ENCODE results near the gene SART3.
"Not testable (repeated sequence)": the region's sequence is repeated elsewhere in the genome, so short reads cannot be mapped to it uniquely, and the experiment has no call there.

The SART3 gene

DNA sequence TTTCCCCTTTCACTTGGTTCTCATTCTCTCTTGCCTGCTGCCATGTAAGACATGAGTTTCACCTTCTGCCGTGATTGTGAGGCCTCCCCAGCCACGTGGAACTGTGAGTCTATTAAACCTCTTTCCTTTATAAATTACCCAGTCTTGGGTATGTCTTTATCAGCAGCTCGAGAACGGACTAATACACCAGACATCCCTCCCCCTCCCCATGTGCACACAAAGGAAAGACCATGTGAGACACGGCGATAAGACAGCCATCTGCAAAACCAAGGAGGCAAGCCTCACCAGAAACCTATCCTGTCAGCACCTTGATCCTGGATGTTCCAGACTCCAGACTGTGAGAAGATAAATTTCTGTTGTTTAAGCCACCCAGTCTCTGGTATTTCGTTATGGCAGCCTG lies 75.6 kb downstream of the SART3 start:
- DNase-seq (ENCODE audit: low read depth), result not testable (repeated sequence)

DNA sequence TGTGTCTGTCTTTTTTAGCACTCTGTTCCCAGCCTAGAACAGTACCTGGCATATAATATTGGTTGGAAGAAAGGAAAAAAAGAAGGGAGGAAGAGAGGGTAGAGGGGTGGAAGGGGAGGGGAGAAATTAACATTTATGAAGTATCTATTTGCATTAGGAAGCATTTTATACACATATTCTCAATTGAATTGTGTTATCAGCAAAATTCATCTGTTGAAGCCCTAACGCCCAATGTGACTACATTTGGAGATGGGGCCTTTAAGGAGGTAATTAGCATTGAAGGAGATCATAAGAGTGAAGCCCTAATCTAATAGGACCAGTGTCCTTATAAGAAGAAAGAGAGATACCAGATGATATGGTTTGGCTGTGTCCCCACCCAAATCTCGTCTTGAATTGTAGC lies 76.1 kb downstream of the SART3 start:
- DNase-seq (ENCODE audit: low read depth), result no peak

- DNase-seq (ENCODE audit: low read depth), result no peak
These were observed 76.5 kb downstream of the SART3 start for GRCh38 chr12:108484431-108484830.

- no peak for DNase-seq (ENCODE audit: low read depth)
These were observed 77.5 kb downstream of the SART3 start for GRCh38 chr12:108483213-108484059.

GRCh38 chr12:108482717-108483212 lies 78.2 kb downstream of the SART3 start:
- no peak for DNase-seq (ENCODE audit: low read depth)

- DNase-seq (ENCODE audit: low read depth), result no peak
These were observed 81.5 kb downstream of the SART3 start for GRCh38 chr12:108479364-108480070.

DNA sequence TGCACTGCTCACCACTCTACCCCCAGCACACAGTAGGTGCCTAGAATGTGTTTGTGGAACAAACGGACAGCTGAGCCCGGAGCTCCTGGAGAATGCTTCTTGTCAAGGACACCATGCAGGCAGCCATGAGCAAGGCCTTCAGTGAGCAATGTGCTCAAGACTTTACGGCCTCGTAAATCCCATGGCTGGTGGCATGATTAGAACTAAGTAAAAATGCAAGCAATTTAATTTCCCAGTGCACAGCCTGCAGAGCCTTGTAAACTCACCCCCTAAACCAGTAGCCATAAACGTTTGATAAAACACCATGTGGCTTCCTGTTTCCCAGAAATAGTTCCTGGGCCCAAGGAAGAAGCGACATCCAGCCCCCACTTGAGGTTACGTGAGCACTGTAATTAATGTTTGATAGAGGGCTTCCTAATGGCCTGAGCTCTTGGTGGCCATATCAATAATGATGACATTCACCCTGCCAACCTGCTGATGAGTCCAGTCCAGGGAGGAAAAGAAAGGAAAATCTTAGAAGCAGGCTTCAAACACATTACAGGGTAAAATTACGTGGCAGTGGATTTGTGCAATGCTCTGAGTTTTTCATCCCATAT lies 82.3 kb downstream of the SART3 start:
- no peak for DNase-seq (ENCODE audit: low read depth)

DNA sequence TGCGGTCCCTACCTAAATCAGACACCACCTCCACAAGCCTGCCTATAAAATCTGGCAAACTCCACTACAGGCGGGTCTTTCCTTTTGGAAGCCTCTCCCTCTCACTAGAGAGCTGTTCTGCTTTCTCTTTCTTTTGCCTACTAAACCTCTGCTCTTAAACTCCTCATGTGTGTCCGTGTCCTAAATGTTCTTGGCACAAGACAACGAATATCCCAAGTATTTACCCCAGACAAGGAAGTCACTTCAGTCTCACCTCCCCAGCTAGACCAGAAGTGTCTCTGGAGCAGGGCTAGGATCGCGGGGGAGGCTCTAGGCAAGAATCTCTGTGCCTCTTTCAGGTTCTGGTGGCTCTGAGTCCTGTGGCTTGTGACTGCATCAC lies 83.1 kb downstream of the SART3 start:
- no peak for DNase-seq (ENCODE audit: low read depth)

- DNase-seq (ENCODE audit: low read depth), result no peak
These were observed 83.7 kb downstream of the SART3 start for GRCh38 chr12:108477055-108477880.

- DNase-seq (ENCODE audit: low read depth), result no peak
These were observed 85.6 kb downstream of the SART3 start for GRCh38 chr12:108475396-108475795.

- no peak for DNase-seq (ENCODE audit: low read depth)
These were observed 87.4 kb downstream of the SART3 start for GRCh38 chr12:108473400-108474055.
